ENCODE measurements around the gene SBF2.

Gene SBF2

DNA sequence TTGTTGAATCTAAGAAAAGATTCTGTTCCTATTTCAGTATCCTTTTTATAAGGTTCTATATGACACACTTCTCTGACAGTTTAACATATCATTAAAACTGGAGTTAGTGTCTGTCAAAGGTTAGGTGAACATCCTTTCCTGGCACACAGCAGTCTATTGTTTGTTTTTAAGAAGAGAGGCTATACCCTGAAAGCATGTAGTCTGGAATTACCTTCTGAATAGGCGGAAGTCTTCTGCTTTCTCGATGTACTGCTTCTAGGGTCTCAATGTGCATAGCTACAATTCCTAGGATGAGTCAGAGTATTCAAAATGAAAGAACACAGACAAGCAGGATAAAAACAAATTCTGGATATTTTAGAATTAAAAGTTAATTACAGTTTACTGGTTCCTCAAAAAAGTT, 441.6 kb downstream of the SBF2 start:
- TF ChIP-seq, protein P1, sequence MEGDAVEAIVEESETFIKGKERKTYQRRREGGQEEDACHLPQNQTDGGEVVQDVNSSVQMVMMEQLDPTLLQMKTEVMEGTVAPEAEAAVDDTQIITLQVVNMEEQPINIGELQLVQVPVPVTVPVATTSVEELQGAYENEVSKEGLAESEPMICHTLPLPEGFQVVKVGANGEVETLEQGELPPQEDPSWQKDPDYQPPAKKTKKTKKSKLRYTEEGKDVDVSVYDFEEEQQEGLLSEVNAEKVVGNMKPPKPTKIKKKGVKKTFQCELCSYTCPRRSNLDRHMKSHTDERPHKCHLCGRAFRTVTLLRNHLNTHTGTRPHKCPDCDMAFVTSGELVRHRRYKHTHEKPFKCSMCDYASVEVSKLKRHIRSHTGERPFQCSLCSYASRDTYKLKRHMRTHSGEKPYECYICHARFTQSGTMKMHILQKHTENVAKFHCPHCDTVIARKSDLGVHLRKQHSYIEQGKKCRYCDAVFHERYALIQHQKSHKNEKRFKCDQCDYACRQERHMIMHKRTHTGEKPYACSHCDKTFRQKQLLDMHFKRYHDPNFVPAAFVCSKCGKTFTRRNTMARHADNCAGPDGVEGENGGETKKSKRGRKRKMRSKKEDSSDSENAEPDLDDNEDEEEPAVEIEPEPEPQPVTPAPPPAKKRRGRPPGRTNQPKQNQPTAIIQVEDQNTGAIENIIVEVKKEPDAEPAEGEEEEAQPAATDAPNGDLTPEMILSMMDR (IDR thresholded peaks at IDR 0.05; ENCODE audit: low read depth, low read length, missing control alignments) = no peak
- in situ Hi-C loops (cut with HindIII; ENCODE audit: low sequenced_read_pairs) = no loop called here
- no peak for DNase-seq (ENCODE audit: low read depth)
- no peak overlapping the region for H3K4me3 ChIP-seq (ENCODE audit: low read depth, low read length)

DNA sequence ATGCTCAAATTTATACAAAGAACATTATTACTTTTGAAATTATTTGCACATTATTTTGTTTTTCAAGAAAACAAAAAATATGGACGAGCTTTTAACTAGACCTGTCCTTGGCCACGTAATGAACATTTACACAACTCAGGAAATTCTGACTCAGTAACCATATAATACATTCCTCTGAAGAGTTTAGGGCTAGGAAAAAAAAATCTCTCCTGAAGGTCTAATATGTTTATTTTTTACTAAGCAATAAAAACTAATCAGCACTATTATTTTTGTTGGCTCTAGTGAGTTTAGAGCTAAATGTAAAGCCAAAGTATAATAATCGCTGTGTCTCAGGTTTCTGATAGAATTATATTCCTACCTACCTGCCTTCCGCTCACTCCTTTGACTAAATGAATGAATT, 442.7 kb downstream of the SBF2 start:
- in situ Hi-C loops (cut with HindIII; ENCODE audit: low sequenced_read_pairs) = no loop called here
- no peak for DNase-seq (ENCODE audit: low read depth)
- TF ChIP-seq, protein P1 (IDR thresholded peaks at IDR 0.05; ENCODE audit: low read depth, low read length, missing control alignments) = no peak
- no peak overlapping the region for H3K4me3 ChIP-seq (ENCODE audit: low read depth, low read length)

DNA sequence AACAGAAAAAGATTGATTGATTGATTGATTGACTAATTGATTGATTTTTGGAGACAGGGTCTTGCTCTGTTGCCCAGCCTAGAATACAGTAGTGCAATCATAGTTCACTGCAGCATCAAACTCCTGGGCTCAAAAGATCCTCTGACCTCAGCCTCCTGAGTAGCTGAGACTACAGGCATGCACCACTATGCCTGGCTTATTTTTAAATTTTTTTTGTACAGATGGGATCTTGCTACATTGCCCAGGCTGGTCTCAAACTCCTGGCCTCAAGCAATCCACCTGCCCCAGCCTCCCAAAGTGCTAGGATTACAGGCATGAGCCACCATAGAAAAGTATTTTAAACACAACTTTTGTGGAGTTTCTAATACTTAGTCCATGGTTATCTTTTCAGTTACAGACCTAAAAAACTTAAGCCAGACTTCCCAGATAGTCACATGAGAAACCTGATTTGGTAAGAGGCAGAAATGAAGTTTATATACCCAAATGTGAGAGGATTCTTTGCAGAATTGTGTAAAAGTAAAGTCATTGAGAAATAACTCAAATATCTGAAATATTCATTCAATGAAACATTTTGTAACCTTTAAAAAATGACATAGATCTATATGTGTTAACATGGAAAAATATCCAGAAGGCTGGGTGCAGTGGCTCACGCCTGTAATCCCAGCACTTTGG, 443.7 kb downstream of the SBF2 start:
- H3K4me3 ChIP-seq (ENCODE audit: low read depth, low read length) = no peak overlapping the region
- DNase-seq (ENCODE audit: low read depth) = no peak
- in situ Hi-C loops (cut with HindIII; ENCODE audit: low sequenced_read_pairs) = no loop called here
- TF ChIP-seq, protein P1 (IDR thresholded peaks at IDR 0.05; ENCODE audit: low read depth, low read length, missing control alignments) = no peak

DNA sequence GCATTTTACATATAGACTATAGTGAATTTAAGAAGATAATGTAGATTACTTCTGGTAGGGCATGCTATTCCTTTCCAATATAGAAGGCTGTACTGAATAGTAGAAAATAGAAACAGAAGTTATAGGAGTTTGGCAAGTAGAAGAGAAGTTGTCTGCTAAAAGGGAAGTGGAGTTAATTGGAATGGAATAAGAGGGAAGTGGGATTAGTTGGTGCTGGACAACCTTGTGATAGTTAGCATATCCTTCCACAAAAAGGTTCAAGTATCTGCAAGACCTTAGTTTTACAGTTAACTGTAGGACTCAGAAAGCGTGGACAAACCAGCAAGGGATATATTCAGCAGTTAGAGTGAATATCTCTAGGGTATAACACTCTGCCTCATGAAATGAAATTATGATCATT, 444.6 kb downstream of the SBF2 start:
- H3K4me3 ChIP-seq (ENCODE audit: low read depth, low read length) = no peak overlapping the region
- in situ Hi-C loops (cut with HindIII; ENCODE audit: low sequenced_read_pairs) = no loop called here
- DNase-seq (ENCODE audit: low read depth) = no peak
- TF ChIP-seq, protein P1 (IDR thresholded peaks at IDR 0.05; ENCODE audit: low read depth, low read length, missing control alignments) = no peak

DNA sequence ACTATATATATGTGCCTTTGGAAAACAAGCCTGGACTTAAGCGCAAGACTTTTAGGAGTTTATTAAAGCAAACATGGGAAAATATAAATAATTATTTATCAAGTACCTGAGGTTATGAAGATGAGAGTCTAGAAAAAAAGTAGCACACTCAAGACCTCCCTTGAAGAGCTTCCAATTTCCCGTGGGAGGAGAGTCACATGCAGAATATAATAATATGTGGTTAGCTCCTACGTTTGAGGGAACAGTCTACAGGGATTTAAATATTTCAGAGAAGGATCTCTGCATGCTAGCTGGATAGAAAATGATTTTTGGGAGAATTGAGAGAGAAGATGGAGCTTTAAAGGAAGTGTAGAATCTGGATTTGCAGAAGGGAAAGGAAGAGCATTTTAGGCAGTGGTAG, 446.4 kb downstream of the SBF2 start:
- no peak for DNase-seq (ENCODE audit: low read depth)
- H3K4me3 ChIP-seq (ENCODE audit: low read depth, low read length) = no peak overlapping the region
- in situ Hi-C loops (cut with HindIII; ENCODE audit: low sequenced_read_pairs) = no loop called here

DNA sequence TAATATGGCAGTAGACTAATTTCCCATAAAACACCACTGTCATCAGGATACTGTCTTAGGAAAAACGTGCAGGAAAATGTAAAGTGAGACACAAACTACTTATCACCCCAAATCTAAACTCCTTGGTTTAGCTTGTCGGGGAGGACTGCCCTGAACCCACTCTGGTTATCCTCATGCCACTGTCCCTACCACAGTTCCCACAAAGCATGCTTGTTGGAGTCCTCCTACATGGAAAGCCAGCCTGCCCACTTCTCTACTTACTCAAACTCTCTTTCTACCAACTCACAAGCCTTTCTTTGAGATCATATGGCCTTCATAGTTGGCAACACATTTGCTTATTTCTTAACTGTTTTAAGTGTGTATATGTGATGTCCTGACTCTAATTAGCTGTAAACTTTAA, 451.1 kb downstream of the SBF2 start:
- TF ChIP-seq, protein P1 (IDR thresholded peaks at IDR 0.05; ENCODE audit: low read depth, low read length, missing control alignments) = no peak
- H3K4me3 ChIP-seq (ENCODE audit: low read depth, low read length) = no peak overlapping the region
- in situ Hi-C loops (cut with HindIII; ENCODE audit: low sequenced_read_pairs) = no loop called here
- DNase-seq (ENCODE audit: low read depth) = no peak

More for the DNA sequence above, 446.4 kb downstream of the SBF2 start:
- TF ChIP-seq, protein P1 (IDR thresholded peaks at IDR 0.05; ENCODE audit: low read depth, low read length, missing control alignments) = no peak
